WTC11 (cell line): ENCODE measurements around the gene SPINT1. TPM values are rescaled to one million over a fixed set of nuclear protein-coding genes. Genes with fewer than 3 reads are reported as not detected.

Source experiments
- ATF1 ChIP-seq: sonication (generic); formaldehyde crosslinking; IDR thresholded peaks from 2 replicates; pipeline ENCODE4 v1.8.1; 2023; ENCODE audit warnings: mild to moderate bottlenecking, moderate library complexity, missing genetic modification reagents
- CBFB ChIP-seq: sonication (generic); formaldehyde crosslinking; IDR thresholded peaks from 2 replicates; pipeline ENCODE4 v1.8.1; 2022; ENCODE audit warnings: mild to moderate bottlenecking, low read depth, missing genetic modification reagents
- CREB1 ChIP-seq: sonication (generic); formaldehyde crosslinking; IDR thresholded peaks from 2 replicates; pipeline ENCODE4 v1.8.0; 2023; ENCODE audit warnings: mild to moderate bottlenecking, missing genetic modification reagents
- ESRRA ChIP-seq: sonication (generic); formaldehyde crosslinking; IDR thresholded peaks from 2 replicates; pipeline ENCODE4 v1.8.1; 2022; ENCODE audit warnings: mild to moderate bottlenecking, missing genetic modification reagents, borderline replicate concordance
- ETV6 ChIP-seq: sonication (generic); formaldehyde crosslinking; IDR thresholded peaks from 2 replicates; pipeline ENCODE4 v1.8.1; 2022; ENCODE audit warnings: mild to moderate bottlenecking, missing genetic modification reagents
- FOXK1 ChIP-seq: sonication (generic); formaldehyde crosslinking; IDR thresholded peaks from 2 replicates; pipeline ENCODE4 v1.8.0; 2022; ENCODE audit warnings: mild to moderate bottlenecking, moderate library complexity, missing genetic modification reagents
- GTF2I ChIP-seq: fragments of 250-450 bp; sonication (Bioruptor Pico); conservative IDR thresholded peaks from 2 replicates; pipeline ENCODE4 v1.4.0; 2021; ENCODE audit warnings: mild to moderate bottlenecking
- HMGA2 ChIP-seq: fragments of 250-450 bp; sonication (Bioruptor Pico); IDR thresholded peaks from 2 replicates; pipeline ENCODE4 v1.4.0; 2021; ENCODE audit warnings: mild to moderate bottlenecking, moderate library complexity
- MXD4 ChIP-seq: fragments of 250-450 bp; sonication (Bioruptor Pico); IDR thresholded peaks from 2 replicates; pipeline ENCODE4 v1.8.0; 2021; ENCODE audit warnings: mild to moderate bottlenecking, moderate library complexity, borderline replicate concordance
- SMAD4 ChIP-seq: sonication (generic); formaldehyde crosslinking; IDR thresholded peaks from 2 replicates; pipeline ENCODE4 v1.8.0; 2022; ENCODE audit warnings: mild to moderate bottlenecking, missing genetic modification reagents
- SP1 ChIP-seq: sonication (generic); formaldehyde crosslinking; conservative IDR thresholded peaks from 2 replicates; pipeline ENCODE4 v1.8.1; 2022; ENCODE audit warnings: missing genetic modification reagents
- TCF7 ChIP-seq: sonication (generic); formaldehyde crosslinking; IDR thresholded peaks from 2 replicates; pipeline ENCODE4 v1.8.0; 2022; ENCODE audit warnings: mild to moderate bottlenecking, low read depth, missing genetic modification reagents, moderate library complexity
- ZBTB21 ChIP-seq: sonication (generic); formaldehyde crosslinking; IDR thresholded peaks from 2 replicates; pipeline ENCODE4 v1.8.1; 2023; ENCODE audit warnings: mild to moderate bottlenecking, missing genetic modification reagents, borderline replicate concordance
- ZNF138 ChIP-seq: sonication (generic); formaldehyde crosslinking; conservative IDR thresholded peaks from 2 replicates; pipeline ENCODE4 v1.8.1; 2022; ENCODE audit warnings: mild to moderate bottlenecking, moderate library complexity, missing genetic modification reagents
- ZNF317 ChIP-seq: sonication (generic); formaldehyde crosslinking; IDR thresholded peaks from 2 replicates; pipeline ENCODE4 v1.8.1; 2023; ENCODE audit warnings: low read depth, mild to moderate bottlenecking, moderate library complexity, missing genetic modification reagents, borderline replicate concordance
- total RNA-seq: library from RNA; stranded (reverse); gene quantifications from 3 replicates; pipeline ENCODE4 v1.2.3, GENCODE V29; 2021
- TF ChIP-seq, protein P1 (sequence below): sonication (generic); formaldehyde crosslinking; IDR thresholded peaks from 2 replicates; pipeline ENCODE4 v1.8.0; 2022; ENCODE audit warnings: mild to moderate bottlenecking, missing genetic modification reagents
- TF ChIP-seq, protein P2 (sequence below): sonication (generic); formaldehyde crosslinking; IDR thresholded peaks from 2 replicates; pipeline ENCODE4 v1.8.1; 2023; ENCODE audit warnings: mild to moderate bottlenecking, missing genetic modification reagents
- TF ChIP-seq, protein P3 (sequence below): sonication (generic); formaldehyde crosslinking; IDR thresholded peaks from 2 replicates; pipeline ENCODE4 v1.8.1; 2023; ENCODE audit warnings: mild to moderate bottlenecking, missing genetic modification reagents, borderline replicate concordance
- TF ChIP-seq, protein P4 (sequence below): sonication (generic); formaldehyde crosslinking; IDR thresholded peaks from 2 replicates; pipeline ENCODE4 v1.8.1; 2023; ENCODE audit warnings: mild to moderate bottlenecking, missing genetic modification reagents, moderate library complexity

The SPINT1 gene
- total RNA-seq, 1 experiment from 2014 or later: 140 TPM

DNA sequence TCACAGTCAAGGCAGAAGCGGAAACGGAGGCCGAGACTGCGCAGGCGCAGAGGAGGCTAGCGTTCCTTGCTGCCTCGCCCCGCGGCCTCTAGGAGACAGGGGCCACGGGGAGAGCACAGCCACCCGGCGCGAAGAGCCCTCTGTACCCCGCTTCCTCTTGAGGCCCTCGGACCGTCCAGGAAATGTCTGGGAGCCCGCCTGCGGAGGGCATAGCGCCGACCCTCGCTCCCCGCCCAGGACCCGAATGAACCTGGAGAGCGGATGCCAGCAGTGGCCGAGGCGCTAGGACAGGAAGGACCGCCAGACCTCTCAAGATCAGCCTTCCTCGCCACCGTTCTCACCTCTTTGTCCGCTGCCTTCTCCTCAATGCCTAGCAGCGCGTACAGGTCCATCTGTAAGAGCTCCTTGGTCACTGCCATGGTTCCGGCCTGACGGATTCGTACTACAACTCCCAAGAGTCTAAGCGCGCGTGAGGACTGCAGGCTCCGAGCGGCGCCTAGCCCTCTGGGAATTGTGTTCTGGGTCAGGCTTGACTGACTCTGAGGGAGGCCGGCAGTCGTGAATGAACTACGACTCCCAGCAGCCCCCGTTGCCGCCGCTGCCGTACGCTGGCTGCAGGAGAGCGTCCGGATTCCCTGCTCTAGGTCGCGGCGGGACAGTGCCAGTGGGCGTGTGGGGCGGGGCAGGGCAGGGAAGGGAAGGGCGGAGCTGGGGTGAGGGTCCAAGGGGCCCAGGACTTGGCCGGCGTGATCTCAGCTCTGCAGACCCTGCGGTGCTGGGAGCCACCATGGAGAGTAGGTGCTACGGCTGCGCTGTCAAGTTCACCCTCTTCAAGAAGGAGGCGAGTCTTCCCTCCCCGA lies 36.6 kb upstream of the SPINT1 start, which contains the start of the genes DNAJC17 and ZFYVE19 (continued):
- TF ChIP-seq FOXK1 (CRISPR knock-in tag) (peak; percentile 60), ZNF138 (CRISPR knock-in tag) (no peak), CREB1 (CRISPR knock-in tag) (no peak), GTF2I (CRISPR knock-in tag) (no peak), ZBTB21 (CRISPR knock-in tag) (peak; percentile 54; the same call in 1 of the 2 replicates), ESRRA (CRISPR knock-in tag) (no peak), ZNF317 (CRISPR knock-in tag) (no peak), HMGA2 (CRISPR knock-in tag) (no peak), SMAD4 (CRISPR knock-in tag) (no peak), ATF1 (CRISPR knock-in tag) (no peak), MXD4 (CRISPR knock-in tag) (no peak), TCF7 (CRISPR knock-in tag) (0 out of 2 replicates have a peak, but pooled peaks have one; percentile 62), CBFB (CRISPR knock-in tag) (no peak), SP1 (CRISPR knock-in tag) (peak; percentile 91), ETV6 (CRISPR knock-in tag) (peak; percentile 84; the same call in 1 of the 2 replicates)
- TF ChIP-seq, protein P1, sequence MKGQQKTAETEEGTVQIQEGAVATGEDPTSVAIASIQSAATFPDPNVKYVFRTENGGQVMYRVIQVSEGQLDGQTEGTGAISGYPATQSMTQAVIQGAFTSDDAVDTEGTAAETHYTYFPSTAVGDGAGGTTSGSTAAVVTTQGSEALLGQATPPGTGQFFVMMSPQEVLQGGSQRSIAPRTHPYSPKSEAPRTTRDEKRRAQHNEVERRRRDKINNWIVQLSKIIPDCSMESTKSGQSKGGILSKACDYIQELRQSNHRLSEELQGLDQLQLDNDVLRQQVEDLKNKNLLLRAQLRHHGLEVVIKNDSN (CRISPR knock-in tag): no peak; the same call in 1 of the 2 replicates
- TF ChIP-seq, protein P2, sequence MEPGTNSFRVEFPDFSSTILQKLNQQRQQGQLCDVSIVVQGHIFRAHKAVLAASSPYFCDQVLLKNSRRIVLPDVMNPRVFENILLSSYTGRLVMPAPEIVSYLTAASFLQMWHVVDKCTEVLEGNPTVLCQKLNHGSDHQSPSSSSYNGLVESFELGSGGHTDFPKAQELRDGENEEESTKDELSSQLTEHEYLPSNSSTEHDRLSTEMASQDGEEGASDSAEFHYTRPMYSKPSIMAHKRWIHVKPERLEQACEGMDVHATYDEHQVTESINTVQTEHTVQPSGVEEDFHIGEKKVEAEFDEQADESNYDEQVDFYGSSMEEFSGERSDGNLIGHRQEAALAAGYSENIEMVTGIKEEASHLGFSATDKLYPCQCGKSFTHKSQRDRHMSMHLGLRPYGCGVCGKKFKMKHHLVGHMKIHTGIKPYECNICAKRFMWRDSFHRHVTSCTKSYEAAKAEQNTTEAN: 0 out of 2 replicates have a peak, but pooled peaks have one; percentile 55
- TF ChIP-seq, protein P3, sequence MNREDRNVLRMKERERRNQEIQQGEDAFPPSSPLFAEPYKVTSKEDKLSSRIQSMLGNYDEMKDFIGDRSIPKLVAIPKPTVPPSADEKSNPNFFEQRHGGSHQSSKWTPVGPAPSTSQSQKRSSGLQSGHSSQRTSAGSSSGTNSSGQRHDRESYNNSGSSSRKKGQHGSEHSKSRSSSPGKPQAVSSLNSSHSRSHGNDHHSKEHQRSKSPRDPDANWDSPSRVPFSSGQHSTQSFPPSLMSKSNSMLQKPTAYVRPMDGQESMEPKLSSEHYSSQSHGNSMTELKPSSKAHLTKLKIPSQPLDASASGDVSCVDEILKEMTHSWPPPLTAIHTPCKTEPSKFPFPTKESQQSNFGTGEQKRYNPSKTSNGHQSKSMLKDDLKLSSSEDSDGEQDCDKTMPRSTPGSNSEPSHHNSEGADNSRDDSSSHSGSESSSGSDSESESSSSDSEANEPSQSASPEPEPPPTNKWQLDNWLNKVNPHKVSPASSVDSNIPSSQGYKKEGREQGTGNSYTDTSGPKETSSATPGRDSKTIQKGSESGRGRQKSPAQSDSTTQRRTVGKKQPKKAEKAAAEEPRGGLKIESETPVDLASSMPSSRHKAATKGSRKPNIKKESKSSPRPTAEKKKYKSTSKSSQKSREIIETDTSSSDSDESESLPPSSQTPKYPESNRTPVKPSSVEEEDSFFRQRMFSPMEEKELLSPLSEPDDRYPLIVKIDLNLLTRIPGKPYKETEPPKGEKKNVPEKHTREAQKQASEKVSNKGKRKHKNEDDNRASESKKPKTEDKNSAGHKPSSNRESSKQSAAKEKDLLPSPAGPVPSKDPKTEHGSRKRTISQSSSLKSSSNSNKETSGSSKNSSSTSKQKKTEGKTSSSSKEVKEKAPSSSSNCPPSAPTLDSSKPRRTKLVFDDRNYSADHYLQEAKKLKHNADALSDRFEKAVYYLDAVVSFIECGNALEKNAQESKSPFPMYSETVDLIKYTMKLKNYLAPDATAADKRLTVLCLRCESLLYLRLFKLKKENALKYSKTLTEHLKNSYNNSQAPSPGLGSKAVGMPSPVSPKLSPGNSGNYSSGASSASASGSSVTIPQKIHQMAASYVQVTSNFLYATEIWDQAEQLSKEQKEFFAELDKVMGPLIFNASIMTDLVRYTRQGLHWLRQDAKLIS (CRISPR knock-in tag): no peak
- TF ChIP-seq, protein P4, sequence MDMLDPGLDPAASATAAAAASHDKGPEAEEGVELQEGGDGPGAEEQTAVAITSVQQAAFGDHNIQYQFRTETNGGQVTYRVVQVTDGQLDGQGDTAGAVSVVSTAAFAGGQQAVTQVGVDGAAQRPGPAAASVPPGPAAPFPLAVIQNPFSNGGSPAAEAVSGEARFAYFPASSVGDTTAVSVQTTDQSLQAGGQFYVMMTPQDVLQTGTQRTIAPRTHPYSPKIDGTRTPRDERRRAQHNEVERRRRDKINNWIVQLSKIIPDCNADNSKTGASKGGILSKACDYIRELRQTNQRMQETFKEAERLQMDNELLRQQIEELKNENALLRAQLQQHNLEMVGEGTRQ: no peak; the same call in 1 of the 2 replicates
